GM19193 (cell line): ENCODE data around the gene CASP1.

Experiments used
- POLR2A ChIP-seq: IDR thresholded peaks from 4 replicates; pipeline ENCODE4 v1.6.1; 2011; ENCODE audit not compliant: insufficient read depth, insufficient read length; ENCODE audit errors: extremely low read depth

CASP1 gene

DNA sequence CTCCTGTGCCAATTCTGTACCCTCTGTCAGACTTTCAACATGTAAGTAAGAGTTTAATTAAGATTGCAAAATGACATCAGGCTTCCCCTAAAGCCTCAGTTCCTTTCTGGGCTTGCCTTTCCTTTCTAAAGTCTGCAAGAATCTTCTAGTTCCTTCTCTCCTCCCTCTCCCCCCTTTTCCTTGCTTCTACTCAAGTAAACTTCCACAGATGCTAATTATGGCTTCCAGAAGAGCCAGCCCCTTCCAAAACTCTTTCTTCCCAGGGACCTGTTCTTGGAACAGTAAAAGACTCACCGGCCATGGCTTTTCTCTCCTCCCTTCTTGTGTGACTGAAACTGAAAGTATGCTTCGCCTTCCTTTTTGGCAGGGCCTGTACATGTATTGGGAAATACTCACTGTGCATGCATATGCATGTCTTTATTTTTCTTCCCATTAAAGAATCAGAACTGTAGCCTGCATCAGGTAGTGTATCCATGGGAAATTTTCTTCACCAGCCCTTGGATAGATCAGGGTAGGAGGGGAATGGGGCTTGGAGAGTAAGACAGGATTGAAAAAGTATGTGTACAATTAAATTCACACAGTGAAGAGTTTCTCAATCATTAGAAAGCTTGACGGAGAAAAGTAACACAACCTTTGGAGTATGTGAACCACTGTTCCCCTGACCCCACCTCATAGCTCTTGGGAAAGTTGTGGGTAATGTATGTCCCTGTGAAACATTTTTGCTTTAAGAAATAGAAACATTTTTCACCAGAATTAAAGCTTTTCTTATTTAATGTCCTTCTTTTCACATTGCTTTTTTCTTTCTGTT, at the start of gene CASP1:
Gene CASP1, minus strand, starts transcription at position 332 of the 808 bp plus-strand sequence. Its CDS starts 31 bp downstream, at position 301.
- no peak for TF ChIP-seq POLR2A

DNA sequence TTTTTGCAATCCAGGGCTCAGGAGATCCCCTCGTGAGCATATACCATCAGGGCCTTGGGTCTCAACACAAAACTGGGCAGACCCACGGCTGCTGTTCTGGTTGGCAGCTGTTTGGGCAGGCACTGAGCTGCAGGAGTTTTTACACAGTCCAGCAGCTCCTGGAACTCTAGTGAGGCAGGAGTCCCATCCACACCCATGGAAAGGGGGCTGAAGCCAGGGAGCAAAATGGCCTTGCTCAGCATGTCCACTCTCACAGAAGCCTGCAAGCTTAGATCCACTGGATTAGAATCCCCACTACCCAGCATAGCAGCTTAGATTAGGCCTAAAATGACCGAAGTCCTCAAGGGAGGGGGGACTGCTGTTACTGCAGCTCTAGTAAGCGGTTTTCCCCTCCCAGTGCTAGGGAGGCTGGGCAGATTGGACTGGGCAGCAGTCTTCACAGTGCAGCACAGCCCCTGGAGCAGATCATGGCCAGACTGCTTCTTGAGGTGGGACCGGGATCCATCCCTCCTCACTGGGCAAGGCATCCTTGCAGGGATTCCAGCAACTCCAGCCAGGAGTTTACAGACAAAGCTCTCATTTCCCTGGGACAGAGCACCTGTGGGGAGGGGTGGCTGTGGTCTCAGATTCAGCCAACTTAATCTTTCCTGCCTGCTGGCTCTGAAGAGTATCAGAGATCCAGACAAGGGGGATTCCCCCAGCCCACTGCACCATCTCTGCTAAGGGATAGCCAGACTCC, 46.6 kb upstream of the CASP1 start:
- TF ChIP-seq POLR2A = no peak

DNA sequence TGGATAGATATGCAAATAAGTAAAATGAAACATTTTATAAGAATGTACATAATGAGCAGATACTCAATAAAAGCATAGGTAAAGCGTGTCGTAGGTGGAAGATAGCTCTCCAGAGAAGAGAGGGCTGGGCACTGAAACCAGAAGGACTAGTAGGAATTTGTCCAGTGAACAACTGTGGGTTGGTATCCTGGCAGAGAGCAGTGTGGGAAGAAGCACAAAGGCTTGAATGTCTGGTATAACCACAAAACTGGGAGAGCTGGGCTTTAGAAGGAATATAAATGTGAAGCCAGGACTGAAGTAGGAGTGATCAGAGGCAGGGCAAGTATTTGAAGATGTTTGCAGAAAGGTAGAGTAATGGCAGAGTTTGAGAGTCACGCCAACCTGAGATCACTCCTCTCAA, 43.3 kb upstream of the CASP1 start:
- no peak for TF ChIP-seq POLR2A

DNA sequence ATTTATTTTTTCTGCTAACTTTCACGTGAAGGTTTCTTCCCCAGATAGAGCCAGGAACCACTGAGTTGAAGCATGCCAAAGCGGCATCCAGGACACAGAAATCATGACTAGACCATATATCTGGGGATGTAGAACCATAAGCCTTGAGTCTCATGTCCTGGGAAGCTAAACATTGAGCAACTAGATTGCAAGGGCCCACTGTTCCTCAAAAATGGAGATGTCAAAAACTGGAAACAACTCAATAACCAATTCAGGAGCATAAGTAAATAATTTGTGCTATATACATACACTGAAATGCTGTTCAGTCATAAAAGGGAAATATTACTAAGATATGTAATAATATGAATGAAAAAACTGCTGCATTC, 39.2 kb upstream of the CASP1 start:
- TF ChIP-seq POLR2A = no peak

DNA sequence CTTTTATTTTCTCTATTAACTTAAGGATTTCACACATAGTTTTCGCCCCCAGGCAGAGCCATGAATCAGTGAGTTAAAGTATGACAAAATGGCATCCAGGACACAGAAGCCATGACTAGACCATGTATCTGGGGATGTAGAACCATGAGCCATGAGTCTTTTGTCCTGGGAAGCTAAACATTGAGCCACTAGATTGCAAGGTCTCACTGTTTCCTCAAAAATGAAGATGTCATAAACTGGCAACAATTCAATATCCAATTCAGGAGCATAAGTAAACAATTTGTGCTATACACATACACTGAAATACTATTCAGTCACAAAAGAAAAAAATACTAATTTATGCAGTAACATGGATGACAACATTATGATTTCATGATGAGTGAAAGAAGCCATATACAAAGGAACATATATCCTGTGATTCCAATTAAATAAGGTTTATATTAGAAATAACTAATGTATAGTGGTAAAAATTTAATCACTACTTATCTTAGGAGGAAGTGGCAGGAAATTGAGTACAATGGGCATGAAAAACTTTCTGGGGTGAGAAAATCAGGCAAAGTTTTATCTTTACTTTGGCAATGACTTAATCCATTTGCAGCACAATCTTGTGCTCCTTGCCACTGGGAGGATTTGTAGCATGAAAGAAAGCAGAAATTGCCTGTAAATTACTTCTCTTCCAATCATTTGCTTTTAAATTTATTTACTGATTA, 38.7 kb upstream of the CASP1 start:
- no peak for TF ChIP-seq POLR2A

DNA sequence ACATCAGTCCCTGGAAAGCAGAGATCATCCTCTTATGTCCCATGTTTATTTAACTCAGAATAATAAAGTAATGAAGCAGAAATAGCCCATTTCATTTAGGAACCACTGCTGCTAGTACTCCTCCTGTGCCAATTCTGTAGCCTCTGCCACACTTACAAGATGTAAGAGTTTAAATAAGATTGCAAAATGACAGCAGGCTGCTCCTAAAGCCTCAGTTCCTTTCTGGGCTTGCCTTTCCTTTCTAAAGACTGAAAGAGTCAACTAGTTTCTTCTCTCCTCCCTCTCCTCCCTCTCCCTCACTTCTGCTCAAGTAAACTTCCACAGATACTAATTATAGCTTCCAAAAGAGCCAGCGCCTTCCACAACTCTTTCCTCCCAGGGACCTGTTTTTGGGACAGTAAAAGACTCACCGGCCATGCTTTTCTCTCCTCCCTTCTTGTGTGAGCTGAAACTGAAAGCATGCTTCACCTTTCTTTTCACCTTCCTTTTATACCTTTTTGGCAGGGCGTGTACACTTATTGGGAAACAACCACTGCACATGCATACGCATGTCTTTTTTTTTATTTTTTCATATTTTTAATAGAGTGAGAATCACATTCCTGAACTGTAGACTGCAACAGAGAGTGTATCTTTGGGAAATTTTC, 36.3 kb upstream of the CASP1 start:
- TF ChIP-seq POLR2A = no peak

DNA sequence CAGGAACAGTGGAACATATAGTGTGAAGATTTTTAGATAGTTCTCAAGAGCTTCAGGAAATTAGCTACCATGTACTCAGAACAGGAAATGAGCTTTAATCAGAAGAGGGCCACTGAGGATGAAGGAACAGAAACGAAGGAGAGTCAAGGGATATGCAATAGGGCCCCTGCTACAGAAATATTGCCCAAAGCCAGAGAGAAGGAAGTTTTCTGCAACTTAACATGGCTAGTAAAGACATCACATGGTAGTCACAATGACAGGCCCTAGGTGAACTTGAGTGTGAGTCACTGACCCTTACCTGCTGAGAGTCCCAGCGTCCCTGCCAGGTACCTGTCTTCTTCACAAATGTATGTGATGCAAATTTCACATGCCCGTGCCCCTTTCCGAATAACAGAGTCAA, 35.4 kb upstream of the CASP1 start:
- no peak for TF ChIP-seq POLR2A

DNA sequence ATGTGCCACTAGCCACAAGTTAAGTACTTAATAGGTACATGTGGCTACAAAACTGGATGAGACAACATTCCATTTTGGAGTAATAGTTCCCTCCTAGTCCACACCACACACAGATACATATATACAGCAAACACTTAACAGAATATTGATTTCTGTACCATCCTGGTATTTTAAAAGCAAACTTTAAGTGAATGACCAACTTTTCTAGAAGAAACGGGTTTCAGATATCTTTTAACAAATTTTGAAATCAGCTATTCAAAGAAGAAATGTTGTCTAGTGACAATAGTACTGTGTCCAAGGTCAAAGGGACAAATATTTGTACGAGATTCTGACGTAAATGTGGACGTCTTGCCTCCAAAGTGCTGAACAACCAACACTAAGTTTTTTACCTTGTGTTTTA, 22.5 kb upstream of the CASP1 start:
- no peak for TF ChIP-seq POLR2A

DNA sequence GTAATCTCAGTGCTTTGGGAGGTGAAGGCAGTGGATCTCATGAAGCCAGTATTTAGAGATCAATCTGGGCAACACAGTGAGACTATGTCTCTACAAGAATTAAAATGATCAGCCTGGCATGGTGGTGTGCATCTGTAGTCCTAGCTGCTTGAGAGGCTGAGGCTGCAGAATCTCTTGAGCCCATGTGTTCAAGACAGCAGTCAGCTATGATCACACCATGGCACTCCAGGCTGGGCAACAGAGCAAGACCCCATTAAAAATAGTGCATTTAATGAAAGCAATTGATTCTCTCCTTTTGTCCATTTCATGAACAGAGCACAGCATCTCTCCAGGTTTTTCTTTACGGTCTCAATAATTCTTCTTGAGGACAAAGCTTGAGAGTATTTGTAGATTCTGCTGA, 21.5 kb upstream of the CASP1 start:
- TF ChIP-seq POLR2A = no peak

DNA sequence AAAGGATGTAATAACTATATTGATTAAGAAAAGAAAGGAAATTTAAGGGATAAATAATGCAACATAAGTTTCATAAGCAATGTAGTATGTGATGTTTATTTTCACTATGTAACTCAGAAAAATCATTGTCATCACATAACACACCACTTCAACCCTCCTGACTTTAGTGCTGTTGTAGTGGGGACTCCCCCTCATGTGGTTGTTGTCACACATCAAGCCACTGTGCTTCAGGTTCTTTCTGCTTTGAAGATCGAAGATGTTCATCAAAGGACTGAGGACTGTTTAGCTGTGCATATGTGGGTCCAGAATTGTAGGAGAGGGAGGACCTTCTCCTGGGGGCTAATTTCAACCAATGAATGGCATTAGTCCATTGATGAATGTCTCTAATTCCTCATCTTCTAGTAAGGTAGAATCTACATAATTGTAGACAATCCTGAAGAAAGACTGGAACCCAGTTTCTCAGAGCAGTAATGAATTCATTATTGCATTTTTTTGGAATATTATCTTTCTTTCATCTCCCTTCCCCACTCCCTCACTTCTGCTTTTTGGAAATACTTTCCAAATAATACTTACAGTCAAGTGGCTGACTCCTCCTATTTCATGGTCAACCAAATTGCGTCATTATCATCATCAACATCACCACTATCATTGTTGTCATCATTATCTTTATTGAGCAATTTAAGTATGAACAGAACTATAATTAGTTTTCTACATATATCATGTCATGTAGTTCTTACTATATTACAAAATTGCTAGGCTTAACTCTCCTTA, 20.0 kb upstream of the CASP1 start:
- no peak for TF ChIP-seq POLR2A

DNA sequence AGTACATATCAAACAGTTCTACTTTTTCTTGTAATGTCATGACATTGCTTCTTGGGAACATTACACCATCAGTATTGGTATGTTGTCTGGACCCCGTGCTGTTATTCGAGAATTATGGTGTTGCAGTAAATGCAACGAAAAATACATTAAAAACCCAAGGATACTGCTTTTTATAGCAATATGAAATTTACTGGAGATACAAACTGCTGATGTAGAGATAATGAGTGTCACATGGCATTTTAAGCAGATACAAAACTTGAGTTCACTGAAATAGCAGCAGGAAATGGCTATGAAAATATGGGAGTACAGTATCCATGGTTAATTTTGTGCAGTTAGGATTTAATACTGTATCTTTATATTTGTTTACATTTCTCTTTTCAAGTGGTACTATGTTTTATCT, 17.5 kb upstream of the CASP1 start:
- no peak for TF ChIP-seq POLR2A

DNA sequence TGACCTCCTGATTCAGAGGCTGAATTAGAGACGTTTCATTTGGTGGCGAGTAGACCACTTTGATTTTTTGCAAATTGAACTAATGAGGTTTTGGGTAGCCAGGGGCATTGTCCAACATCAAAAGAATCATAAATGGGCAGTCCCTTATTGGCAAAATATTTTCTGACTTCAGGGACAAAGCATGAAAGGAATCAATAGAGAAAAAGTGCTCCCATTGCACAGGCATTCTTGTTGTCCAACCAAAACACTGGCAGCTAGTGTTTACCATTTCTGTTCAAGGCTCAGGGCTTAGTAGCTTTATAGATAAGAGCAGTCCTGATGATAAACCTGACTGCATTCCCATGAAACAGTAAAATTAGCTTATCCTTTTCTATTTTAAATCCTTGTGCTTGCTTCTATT, 16.6 kb upstream of the CASP1 start:
- no peak for TF ChIP-seq POLR2A

DNA sequence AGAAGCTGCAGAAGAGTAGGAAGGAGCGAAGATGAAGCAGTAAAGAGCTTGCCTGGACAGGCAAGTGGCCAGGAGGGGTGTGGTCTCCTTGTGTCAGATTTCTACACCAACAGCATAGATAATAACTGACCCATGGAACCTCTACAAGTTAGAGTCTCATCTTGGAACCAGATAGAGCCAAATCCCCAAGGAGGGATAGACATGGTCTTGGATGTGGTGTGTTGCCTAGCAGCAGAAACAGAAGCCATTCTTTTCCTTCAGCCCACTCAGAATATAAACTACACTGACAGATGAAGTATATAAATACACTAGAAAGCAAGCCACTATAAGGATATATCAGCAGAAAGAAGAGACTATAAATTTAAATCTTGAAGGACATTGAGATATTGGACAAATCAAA, 14.5 kb upstream of the CASP1 start:
- no peak for TF ChIP-seq POLR2A

DNA sequence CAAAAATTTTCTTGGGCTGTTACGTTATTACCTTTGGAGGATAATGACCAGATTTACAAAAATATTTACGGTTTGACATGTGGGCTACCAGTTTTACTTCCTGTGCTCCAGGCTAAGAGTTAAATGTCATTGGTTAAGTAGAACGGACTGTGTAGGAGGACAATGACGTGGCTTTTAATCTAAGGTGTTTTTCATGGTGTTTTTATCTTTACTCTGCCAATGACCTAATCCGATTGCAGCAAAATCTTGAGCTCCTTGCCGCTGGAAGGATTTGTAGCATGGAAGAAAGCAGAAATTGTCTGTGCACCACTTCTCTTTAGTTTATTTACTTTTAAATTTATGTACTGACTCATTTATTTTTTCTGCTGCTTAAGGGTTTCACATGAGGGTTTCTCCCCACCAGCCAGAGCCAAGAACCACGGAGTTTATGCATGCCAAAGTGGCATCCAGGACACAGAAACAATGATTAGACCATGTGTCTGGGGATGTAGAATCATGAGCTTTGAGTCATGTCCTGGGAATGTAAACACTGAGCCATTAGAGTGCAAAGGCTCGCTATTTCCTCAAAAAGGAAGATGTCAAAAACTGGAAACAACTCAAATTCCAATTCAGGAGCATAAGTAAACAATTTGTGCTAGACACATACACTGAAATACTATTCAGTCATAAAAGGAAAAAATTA, 12.1 kb upstream of the CASP1 start:
- TF ChIP-seq POLR2A = no peak

DNA sequence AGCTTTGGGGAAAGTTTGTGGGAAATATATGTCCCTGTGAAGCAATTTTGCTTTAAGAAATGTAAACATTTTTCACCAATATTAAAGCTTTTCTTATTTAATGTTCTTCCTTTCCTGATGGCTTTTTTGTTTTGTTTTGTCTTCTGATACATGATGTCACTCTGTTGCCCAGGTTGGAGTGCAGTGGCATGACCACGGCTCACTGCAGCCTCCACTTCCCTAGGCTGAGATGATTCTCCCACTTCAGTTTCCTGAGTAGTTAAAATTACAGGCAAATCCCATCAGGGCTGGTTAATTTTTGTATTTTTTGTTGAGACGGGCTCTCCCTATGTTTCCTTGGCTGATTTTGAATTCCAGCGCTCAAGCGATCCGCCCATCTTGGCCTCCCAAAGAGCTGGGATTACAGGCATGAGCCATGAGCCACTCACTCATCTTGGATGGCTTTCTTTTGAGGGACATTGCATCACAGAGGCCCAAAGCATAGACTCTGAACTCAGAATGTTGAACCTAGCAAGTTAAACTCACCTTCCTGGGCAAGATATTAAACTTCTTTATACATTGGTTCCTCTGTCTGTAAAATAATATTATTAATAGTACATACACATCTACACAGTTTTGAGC, 10.8 kb upstream of the CASP1 start:
- TF ChIP-seq POLR2A = no peak
